Tongue (tissue), 2 donors: Measurements from ENCODE around the gene PPP5C. TPM values are rescaled to one million over a fixed set of nuclear protein-coding genes. Genes with fewer than 3 reads are reported as not detected.
A peak's percentile ranks its signal among the peaks of the same experiment; 100 is the strongest.

ENCODE experiments used
- DNase-seq: peaks from one replicate; pipeline ENCODE4 v3.0.0-alpha.2; 2015
- total RNA-seq: library from RNA; depleted of rRNA; stranded (reverse); fragments of >200 nt; gene quantifications from one replicate; pipeline ENCODE4 v1.2.3, GENCODE V29; 2014

The PPP5C gene
- total RNA-seq, 1 donor from 2014 or later = 49.3 TPM

DNA sequence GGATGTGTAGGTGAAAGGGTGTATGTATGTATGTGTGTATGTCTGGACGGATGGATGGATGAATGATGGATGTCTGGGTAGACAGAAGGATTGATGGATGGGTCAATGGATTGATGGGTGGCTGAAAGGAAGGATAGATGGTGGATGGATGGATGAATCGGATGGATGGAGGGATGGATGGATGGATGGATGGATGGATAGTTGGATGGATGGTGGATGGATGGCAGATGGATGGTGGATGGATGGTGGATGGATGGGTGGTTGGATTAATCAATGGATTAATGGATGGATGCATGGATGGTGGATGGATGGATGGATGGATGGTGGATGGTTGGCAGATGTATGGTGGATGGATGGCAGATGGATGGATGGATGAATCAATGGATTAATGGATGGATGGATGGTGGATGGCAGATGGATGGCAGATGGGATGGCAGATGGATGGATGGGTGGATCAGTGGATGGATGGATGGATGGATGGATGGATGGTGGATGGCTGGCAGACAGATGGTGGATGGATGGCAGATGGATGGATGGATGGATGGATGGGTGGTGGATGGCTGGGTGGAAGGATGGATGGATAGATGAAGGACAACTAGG is 16.5 kb upstream of the PPP5C start:
- DNase-seq = no peak

DNA sequence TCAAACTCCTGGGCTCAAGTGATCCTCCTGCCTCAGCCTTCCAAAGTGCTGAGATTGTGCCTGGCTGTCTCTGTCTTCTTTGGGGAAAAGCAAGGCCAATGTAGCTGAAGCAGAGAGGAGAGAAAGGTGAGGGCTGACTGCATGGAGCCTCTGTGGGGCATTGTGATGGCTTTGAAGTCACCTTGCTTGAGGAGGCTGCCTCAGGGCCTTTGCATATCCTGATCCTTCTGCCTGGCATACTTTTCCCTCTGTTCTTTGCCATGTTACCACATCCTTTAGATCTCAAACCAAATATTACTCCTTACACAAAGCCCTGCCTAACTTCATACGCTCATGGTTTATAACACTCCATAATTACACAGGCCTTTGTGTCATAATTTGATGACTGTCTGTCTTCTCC is 9.4 kb upstream of the PPP5C start:
- no peak for DNase-seq

DNA sequence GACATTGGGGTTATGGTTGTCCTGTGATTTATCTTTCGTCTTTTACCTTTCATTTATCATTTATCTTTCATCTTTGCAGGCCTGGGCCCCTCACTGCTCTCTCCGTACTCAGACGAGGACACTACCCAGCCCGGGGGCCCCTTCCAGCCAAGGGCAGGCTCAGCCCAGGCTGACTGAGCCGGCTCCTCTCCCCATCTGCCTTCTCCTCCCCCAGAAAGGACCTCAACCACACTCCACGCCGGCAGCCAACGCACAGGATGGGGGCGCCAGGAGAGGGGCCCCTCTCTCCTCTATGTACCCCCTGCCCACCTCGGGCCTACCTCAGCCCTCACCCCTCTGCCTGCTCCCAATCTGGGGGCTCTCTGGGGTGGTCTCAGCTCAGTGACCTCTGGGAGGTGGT is 7.4 kb upstream of the PPP5C start:
- DNase-seq = no peak

DNA sequence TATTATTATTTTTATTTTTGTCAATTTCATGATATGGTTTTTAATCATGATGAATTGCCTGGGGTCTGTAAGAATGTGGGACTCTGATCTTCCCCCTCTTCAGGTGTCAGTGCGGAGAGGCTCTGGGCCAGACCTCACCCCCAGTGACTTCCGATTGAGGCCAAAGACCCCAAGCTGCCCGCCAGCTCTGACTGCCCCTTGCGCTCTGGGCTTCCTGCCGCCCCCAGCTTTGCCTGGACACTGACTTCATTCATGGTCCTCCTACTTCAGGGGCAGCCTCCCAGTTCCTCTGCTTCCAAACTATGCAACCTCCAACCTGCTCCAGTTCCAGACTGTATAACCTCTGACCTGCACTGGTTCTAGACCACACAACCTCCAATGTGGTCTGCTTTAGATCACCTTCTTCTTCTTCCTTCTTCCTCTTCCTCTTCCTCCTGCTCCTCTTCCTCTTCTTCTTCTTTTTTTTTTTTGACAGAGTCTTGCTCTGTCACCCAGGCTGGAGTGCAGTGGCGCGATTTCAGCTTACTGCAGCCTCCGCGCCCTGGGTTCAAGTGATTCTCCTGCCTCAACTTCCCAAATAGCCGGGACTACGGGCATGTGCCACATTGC is 6.7 kb upstream of the PPP5C start:
- DNase-seq = no peak

DNA sequence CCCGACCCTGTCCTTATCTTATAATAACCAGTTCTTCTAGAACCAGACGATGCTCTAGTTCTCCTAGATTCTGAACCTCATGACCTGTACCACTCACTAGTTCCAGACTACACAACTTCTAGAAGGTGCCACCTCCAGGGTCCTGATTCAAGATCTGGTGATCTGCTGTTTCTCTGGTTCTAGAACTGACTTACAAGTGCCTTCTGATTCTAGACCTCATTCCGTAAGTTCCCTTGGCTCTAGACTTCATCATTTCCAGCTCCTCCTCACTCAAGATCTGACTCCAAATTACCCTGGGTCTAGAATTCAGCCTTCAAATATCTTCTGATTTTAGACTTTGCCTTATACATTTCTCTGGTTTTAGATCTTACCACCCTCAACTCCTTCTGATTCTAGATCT is 5.0 kb upstream of the PPP5C start:
- DNase-seq = no peak

DNA sequence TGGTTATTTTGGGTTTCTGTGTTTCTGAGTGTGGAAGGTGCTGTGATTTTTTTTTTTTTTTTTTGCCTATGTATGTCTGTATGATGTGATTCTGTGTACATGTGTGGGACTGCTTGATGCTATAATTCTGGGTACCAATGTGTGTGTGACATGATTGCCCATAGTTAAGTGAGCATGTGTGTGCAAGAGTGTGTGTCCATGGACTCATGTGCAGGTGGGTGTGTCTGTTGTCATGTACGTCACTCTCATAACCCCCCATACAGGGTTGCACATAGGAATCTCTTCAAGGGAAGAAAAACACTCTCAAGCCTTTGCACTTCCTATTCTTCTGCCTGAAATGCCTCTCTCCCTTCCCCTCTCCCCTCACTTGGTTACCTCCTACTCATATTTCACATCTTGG is 2.5 kb upstream of the PPP5C start:
- DNase-seq = no peak

DNA sequence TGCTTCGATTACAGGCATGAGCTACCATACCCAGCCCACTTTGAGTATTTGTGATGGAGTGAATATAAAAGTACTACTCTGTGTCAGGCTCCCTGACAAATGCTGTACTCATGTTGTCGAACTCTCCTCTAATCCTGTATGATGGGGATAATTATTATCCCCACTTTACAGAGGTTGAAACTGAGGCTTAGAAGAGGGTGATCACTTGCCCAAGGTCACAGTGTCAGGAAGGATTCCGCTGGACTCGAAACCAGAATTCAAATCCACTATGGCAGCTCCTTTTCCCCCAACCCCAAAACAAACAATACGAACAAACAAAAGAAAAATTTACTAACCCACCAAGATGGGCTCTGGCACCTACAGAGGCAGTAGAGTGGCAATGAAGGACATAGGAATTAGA is 1.7 kb upstream of the PPP5C start:
- no peak for DNase-seq

DNA sequence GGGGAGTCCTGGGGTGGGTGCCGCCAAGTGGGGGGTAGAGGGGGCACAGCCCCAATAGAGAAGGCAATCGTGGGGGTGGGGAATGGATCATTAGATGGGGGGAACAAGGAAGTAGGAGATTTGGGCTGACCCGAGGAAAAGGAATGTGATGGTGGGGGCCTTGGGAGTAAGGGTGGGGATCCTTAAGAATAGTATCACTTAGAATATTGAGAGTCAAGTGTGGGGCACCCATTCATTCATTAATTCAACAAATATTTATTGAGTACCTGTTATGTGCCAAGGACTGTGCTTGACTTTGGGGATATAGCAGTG is 641 bp downstream of the PPP5C start:
- no peak for DNase-seq

DNA sequence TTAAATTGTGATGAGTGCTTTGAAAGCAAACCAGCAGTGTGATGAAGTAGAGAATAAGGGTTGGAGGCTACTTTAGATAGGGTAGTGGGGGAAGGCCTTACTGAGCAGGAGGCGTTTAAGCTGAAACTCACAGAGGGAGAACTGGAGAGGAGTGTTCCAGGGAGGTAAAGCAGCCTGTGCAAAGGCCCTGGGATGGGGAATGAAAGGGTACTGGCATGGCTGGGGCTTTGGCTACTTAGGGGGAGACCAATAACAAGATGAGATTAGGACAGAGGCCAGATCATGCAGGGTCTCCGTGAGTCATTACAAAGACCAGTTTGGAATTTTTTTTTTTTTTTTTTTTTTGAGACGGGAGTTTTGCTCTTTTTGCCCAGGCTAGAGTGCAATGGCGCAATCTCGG is 1.1 kb downstream of the PPP5C start:
- no peak for DNase-seq

DNA sequence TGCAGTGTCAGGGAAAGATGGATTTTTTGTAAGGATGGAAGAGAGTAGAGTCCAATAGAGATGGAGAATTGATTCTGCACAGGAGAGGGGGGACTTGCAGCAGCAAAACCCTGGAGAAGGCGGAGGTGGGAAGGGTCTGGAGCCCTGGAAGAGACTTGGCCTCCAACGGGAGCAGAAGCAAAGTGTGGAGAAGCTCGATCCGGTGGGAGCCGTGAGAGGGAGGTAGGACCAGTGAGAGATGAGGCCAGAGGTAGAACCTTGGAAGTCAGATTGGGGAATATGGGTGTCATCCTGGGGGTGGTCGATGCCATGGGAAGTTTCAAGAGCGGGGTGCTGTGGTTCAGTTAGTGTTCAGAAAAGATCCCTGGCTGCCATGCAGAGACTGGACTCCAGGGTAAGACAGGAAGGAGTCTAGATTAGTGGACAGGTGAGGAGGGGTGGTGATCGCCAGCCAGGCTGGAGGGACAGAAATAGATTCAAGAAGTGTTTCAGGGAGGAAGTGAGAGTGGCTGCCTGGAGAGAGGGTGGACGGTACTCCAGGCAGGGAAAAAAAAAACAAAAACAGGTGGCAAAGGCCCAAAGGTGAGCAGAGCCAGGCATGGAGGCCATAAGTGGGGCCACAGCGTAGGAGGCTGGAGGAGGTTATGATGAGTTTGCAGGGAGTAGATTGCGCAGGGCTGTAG is 2.6 kb downstream of the PPP5C start:
- no peak for DNase-seq

DNA sequence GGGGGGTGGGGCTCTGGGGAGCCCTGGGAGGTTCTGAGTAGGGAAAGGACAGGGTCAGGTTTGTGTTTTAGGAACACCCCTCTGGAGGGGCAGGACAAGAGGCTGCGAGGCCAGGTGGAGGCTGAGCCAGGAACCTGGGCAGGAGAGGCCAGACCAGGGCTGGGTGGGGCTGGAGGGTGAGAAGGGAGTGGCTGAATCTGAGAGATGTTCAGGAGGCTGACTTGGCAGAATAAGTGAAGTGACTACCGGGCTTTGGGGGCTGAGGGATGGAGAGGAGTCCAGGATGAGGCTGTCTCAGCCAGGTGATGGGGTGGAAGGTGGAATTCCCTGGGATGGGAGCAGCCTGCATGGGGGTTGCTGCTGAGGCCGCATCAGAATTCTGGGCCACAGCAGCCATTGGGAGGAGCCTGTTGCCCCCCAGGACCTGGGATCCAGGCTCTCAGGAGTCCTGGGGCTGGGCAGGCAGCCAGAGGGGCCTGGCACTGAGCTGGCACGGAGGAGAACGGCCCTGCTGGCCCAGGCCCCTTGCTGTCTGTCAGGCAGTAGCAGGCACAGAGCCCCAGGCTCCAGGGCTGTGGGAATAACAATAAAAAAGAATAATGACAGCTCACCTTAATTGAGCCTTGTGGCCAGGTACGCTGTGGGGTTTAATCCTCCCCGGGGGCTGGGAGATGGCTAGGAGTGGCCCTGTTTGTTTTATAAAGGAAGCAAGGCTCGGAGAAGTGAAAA is 3.3 kb downstream of the PPP5C start:
- DNase-seq = no peak

DNA sequence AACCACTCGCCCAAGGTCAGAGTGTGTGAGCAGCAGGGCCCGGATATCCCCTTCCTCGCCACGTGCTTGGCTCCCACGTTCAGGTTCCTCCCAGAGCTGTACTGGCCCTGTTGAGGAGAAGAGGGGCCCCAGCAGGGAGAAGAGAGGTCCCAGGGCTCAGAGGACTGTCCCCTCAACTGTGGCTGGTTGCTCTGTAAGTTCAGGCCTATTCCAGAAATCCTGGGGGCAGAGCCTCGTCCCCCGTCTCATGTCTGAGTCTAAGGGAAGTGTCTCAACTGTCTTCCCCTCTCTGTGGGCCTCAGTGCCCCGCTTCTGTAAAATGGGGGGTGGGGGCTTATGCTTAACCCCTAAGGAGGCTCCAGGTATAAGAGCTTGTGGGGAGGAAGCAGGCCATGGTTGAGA is 3.9 kb downstream of the PPP5C start:
- no peak for DNase-seq

DNA sequence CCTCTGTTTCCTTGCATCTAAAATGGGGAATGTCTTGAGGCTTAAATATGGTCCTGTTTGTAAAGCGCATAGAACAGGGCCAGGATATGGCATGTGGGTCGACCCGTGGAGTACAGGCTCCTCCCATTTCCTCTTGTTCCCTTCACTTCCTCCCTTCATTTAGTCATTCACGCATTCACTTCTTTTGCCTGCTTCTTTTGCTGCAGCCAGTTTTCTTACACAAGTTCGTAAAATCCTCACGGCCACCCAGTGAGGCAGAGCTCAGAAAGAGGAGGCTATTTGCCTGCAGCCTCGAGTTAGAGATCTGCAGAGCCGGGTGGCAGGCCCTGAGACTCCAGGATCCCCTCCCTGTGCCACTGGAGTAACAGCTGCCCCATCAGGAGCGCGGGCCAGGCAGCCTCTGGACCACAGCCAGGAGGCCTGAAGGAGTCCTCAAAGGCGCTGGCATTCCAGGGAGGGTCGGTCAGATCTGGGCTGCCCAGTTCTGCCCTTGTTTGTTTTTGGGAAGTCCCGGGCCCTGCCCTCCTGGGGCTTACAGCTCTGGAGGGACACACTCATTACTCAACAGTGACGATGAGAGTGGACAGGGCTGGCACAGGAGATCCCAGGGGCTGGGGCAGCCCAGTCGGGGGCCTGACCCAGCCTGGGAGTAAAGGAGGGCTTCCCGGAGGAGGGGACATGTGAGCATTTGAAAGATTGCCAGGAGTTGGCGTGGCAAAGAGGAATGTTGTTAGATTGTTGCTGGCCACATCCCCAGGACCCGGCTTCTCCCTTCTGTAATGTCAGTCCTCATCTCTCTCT is 4.6 kb downstream of the PPP5C start:
- peak; percentile 90 for DNase-seq

DNA sequence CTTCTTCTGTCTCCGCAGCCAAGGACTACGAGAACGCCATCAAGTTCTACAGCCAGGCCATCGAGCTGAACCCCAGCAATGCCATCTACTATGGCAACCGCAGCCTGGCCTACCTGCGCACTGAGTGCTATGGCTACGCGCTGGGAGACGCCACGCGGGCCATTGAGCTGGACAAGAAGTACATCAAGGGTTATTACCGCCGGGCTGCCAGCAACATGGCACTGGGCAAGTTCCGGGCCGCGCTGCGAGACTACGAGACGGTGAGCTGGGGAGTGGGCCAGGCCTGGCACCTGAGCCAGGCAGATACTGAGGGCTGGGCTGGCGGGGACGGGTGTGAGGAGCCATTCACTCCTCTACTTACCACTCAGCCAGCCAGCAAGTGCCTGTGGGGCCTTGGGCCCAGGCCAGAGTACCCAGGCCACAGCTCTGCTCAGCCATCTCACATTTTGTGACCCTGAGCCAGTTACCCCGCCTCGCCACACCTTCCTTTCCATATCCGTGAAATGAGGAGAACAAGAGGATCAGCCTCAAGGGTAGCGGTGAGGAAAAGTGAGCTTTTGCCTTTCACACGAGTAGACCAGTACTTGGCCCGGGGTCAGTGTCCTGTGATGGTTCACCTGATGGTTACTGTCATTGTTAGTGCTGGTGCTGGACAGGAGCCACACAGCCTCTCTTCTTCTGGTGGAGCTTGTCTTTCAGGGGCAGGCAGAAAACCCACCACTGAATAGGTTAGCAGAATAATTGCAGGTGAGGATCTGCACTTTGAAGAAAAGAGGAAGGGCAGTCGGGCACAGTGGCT is 7.0 kb downstream of the PPP5C start:
- no peak for DNase-seq

DNA sequence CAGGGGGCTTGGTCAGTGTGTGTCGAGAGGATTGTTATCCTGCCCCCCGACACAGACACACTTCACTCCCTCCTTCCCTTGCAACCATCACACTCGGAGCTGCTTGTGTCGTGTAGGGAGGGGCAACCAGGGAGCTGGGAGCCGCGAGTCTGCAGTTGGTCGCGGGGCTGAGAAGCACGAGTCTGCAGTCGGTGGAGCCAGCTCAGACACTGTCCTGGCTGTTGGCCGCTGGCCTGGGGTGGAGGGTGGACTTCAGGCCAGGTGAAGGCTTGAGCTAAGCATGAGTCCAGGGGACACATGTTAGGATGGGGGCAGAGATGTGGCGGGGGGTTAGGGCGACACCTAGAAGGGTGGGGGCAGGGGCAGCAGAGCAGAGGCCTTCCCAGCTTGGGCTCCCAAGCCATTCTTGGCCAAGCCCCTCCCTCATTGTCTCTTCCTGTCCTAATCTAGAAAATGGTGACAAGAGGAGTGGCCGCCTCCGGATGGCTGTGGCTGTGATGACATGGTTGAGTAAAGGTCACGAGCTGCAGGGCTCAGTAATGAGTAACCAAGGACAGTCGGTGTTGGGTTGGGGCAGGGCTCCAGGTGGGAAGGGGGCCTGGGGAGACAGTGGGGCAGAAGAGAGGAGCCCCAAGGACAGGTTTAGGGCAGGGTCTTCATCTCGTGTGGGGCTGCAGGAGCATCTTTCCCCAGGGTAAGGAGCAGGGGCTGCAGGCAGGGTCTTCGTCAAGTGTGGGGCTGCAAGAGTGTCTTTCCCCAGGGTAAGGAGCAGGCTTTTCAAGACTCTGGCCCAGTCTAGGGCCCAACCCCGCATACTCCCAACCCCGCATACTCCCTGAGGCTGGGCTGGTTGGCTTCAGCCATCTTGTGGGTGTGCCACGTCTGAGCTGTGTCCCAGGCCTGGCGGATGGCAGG is 8.6 kb downstream of the PPP5C start:
- no peak for DNase-seq

DNA sequence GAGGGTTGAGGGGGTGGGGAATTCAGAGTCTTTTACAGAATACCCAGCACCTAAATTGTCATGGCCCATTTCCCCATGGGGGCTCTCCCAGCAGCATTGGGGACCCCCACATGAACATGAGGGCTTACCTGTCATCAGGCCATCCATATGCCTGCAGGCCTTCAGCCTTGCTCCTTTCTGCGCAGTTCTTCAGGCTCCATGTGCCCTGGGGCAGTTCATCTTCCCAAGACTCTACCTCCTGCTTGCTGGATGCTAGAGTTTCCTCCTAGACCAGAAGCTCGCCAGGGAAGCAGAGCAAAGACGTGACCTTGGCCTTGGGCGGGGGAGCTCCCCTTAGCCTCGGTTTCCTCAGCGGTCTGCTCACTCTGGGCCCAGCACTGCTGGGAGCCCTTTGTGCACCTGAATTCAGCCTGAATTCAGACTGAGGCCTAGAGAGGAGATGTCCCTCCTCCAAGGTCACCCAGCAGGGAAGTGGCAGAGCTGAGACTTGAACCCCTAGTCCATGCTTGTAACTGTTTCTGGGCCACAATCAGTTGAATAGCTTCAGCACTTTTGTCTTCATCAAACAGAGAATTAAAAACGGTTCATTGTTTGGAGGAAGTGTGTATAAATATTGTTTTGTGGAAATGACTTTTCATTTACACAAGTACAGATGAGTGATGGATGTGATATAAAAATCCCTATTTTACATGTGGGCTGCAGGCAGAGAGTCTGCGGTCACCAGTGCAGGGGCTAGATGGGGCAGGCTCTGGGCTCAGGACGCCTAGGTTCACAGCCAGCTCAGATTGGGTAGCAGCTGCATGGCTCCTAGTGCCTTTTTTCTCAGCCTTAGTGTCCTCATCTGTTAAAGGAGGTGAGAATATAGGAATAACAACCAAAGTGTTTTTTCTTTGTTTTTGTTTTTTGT is 9.5 kb downstream of the PPP5C start:
- DNase-seq = no peak

DNA sequence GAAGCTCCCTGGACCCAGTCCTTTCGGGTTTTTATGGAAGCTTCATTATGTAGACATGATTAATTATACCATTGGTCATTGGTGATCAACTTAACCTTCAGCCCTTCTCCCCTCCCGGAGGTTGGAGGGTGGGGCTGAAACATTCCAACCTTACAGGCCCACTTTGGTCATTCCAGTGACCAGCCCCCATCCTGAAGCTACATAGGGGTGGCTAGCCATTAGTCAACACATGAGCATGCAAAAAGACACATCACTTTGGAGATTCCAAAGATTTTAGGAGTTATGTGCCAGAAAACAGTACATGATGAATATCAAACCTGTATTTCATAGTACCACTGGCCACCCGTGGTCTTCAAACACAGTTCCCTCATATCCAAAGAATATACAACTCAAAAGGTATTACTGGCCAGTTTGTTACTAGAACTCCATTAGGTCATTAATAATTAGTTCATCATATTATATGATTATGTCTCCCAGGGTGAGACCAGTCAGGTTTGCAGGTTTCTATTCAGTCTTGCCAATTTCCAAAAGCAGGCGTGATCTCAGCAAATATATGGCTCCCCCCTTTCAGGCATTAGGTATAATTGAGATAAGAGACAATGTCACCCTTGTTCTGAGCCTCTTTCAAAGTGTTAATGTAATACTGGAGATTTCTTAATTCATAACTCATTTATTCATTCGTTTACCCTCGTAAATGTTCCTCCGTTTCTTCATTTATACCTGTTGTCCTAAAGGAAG is 11.1 kb downstream of the PPP5C start:
- no peak for DNase-seq

DNA sequence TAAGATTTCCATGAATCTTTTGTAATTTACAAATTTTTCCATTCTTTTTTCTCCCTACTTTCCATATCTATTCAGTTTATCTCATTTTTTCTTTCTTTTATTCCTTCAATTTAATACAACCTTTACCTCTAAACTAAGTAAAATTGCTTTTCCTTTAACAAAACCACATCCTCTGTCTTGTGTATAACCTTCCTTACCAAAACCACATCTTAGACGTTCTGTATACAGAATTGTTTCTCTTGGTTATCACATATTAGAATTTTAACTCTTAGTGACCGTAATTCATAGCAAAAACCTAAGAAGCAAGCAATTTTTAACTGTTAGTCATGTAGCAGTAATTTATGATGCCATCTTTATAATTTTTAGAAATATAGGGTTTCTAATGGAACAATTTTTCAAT is 15.0 kb downstream of the PPP5C start:
- no peak for DNase-seq

DNA sequence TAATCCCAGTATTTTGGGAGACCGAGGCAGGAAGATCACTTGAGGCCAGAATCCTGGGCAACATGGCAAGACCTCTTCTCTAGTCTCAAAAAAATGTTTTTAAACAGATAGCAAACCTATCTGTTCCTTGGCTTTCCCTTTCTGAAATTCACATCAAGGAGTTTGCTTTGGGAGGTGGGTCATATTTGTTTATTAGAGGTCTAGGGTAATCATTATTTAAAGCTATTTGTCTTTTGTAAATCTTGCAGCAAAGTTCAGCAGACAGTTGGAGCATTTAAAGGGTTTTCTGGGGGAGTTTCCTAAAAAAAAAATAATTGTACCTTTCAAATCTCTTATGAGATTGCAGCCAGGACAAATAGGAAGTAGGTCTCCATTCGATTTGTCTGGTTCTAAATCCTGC is 17.5 kb downstream of the PPP5C start:
- no peak for DNase-seq
